Stimulated activated naive CD8-positive, alpha-beta T cell treated with anti-CD3 and anti-CD28 coated beads, Interleukin-15, Interleukin-2, amounts not matched to agents 100 ng/mL and 50 ng/mL, for 24 hours (primary cell): ENCODE results near the gene NANOS3.
"Not testable (repeated sequence)": the region's sequence is repeated elsewhere in the genome, so short reads cannot be mapped to it uniquely, and the experiment has no call there.

Experiments used
- H3K27ac Mint-ChIP-seq: one replicate; pipeline ENCODE4 v1.8.0; 2021; ENCODE audit warnings: mild to moderate bottlenecking, mixed read lengths
- H3K27me3 Mint-ChIP-seq: one replicate; pipeline ENCODE4 v1.8.0; 2021; ENCODE audit warnings: mixed read lengths
- H3K36me3 Mint-ChIP-seq: one replicate; pipeline ENCODE4 v1.8.0; 2021; ENCODE audit warnings: low read depth, mixed read lengths
- H3K4me1 Mint-ChIP-seq: one replicate; pipeline ENCODE4 v1.8.0; 2021; ENCODE audit warnings: low read depth, mixed read lengths
- H3K4me3 Mint-ChIP-seq: one replicate; pipeline ENCODE4 v1.8.0; 2021; ENCODE audit warnings: mild to moderate bottlenecking, mixed read lengths
- H3K9me3 Mint-ChIP-seq: one replicate; pipeline ENCODE4 v1.8.0; 2021; ENCODE audit warnings: mixed read lengths

The NANOS3 gene

GRCh38 chr19:13850910-13851733 lies 25.8 kb upstream of the NANOS3 start:
- peak overlapping the region; percentile 97 for H3K27ac Mint-ChIP-seq
- no peaks in the 10 kb centered on the region for H3K27me3 Mint-ChIP-seq
- H3K4me1 Mint-ChIP-seq, result peaks cover 44% of the 10 kb centered on the region
- no peaks in the 10 kb centered on the region for H3K9me3 Mint-ChIP-seq
- peak overlapping the region; percentile 83 for H3K4me3 Mint-ChIP-seq
- H3K36me3 Mint-ChIP-seq, result no peaks in the 10 kb centered on the region

GRCh38 chr19:13851734-13852114 lies 25.2 kb upstream of the NANOS3 start:
- Mint-ChIP-seq H3K27ac (peak overlapping the region; percentile 97), H3K4me1 (peaks cover 38% of the 10 kb centered on the region)
- not testable (repeated sequence) for H3K36me3 Mint-ChIP-seq, H3K4me3 Mint-ChIP-seq, H3K27me3 Mint-ChIP-seq, H3K9me3 Mint-ChIP-seq

- not testable (repeated sequence) for H3K27ac Mint-ChIP-seq, H3K4me3 Mint-ChIP-seq, H3K9me3 Mint-ChIP-seq, H3K36me3 Mint-ChIP-seq, H3K27me3 Mint-ChIP-seq
- H3K4me1 Mint-ChIP-seq, result peaks cover 36% of the 10 kb centered on the region
Measured at GRCh38 chr19:13852171-13852707, 24.7 kb upstream of the NANOS3 start.

GRCh38 chr19:13856497-13856896 lies 20.4 kb upstream of the NANOS3 start:
- Mint-ChIP-seq H3K4me3 (no peak overlapping the region), H3K27me3 (no peaks in the 10 kb centered on the region), H3K36me3 (no peaks in the 10 kb centered on the region), H3K9me3 (no peaks in the 10 kb centered on the region), H3K4me1 (peaks cover 22% of the 10 kb centered on the region), H3K27ac (no peak overlapping the region)

GRCh38 chr19:13859361-13859880 lies 17.5 kb upstream of the NANOS3 start:
- no peaks in the 10 kb centered on the region for H3K9me3 Mint-ChIP-seq
- peak overlapping the region; percentile 62 for H3K27ac Mint-ChIP-seq
- peaks cover 34% of the 10 kb centered on the region for H3K4me1 Mint-ChIP-seq
- H3K4me3 Mint-ChIP-seq, result peak overlapping the region; percentile 21
- no peaks in the 10 kb centered on the region for H3K36me3 Mint-ChIP-seq
- peaks cover 6% of the 10 kb centered on the region for H3K27me3 Mint-ChIP-seq

- Mint-ChIP-seq H3K9me3 (no peaks in the 10 kb centered on the region), H3K4me3 (peak overlapping the region; percentile 97), H3K4me1 (peaks cover 38% of the 10 kb centered on the region), H3K36me3 (no peaks in the 10 kb centered on the region), H3K27ac (peak overlapping the region; percentile 98), H3K27me3 (peaks cover 9% of the 10 kb centered on the region)
Measured at GRCh38 chr19:13860679-13861391, 16.1 kb upstream of the NANOS3 start.

GRCh38 chr19:13861392-13861713 lies 15.6 kb upstream of the NANOS3 start:
- H3K36me3 Mint-ChIP-seq, result no peaks in the 10 kb centered on the region
- H3K27ac Mint-ChIP-seq, result peak overlapping the region; percentile 98
- H3K27me3 Mint-ChIP-seq, result peaks cover 12% of the 10 kb centered on the region
- peaks cover 41% of the 10 kb centered on the region for H3K4me1 Mint-ChIP-seq
- peak overlapping the region; percentile 97 for H3K4me3 Mint-ChIP-seq
- H3K9me3 Mint-ChIP-seq, result no peaks in the 10 kb centered on the region

- Mint-ChIP-seq H3K4me3 (peak overlapping the region; percentile 97), H3K36me3 (no peaks in the 10 kb centered on the region), H3K27ac (peak overlapping the region; percentile 98), H3K27me3 (peaks cover 16% of the 10 kb centered on the region), H3K4me1 (peaks cover 46% of the 10 kb centered on the region), H3K9me3 (no peaks in the 10 kb centered on the region)
Measured at GRCh38 chr19:13861714-13862531, 15.0 kb upstream of the NANOS3 start.

- no peaks in the 10 kb centered on the region for H3K36me3 Mint-ChIP-seq
Measured at GRCh38 chr19:13864046-13864666, 12.8 kb upstream of the NANOS3 start.

GRCh38 chr19:13864667-13865570 lies 12.0 kb upstream of the NANOS3 start:
- peaks cover 47% of the 10 kb centered on the region for H3K4me1 Mint-ChIP-seq
- H3K27me3 Mint-ChIP-seq, result peaks cover 25% of the 10 kb centered on the region
- H3K9me3 Mint-ChIP-seq, result no peaks in the 10 kb centered on the region
- H3K36me3 Mint-ChIP-seq, result no peaks in the 10 kb centered on the region
- H3K27ac Mint-ChIP-seq, result peak overlapping the region; percentile 33
- H3K4me3 Mint-ChIP-seq, result peak overlapping the region; percentile 72

More at GRCh38 chr19:13864046-13864666, 12.8 kb upstream of the NANOS3 start:
- H3K4me3 Mint-ChIP-seq, result peak overlapping the region; percentile 72
- H3K27me3 Mint-ChIP-seq, result peaks cover 25% of the 10 kb centered on the region
- H3K4me1 Mint-ChIP-seq, result peaks cover 55% of the 10 kb centered on the region
- no peaks in the 10 kb centered on the region for H3K9me3 Mint-ChIP-seq
- peak overlapping the region; percentile 33 for H3K27ac Mint-ChIP-seq

GRCh38 chr19:13865571-13866462 lies 11.1 kb upstream of the NANOS3 start:
- H3K4me1 Mint-ChIP-seq, result peaks cover 42% of the 10 kb centered on the region
- no peaks in the 10 kb centered on the region for H3K36me3 Mint-ChIP-seq
- H3K9me3 Mint-ChIP-seq, result no peaks in the 10 kb centered on the region
- peaks cover 25% of the 10 kb centered on the region for H3K27me3 Mint-ChIP-seq
- peak overlapping the region; percentile 80 for H3K4me3 Mint-ChIP-seq
- H3K27ac Mint-ChIP-seq, result no peak overlapping the region

- H3K27ac Mint-ChIP-seq, result peak overlapping the region; percentile 36
- peak overlapping the region; percentile 80 for H3K4me3 Mint-ChIP-seq
- peaks cover 25% of the 10 kb centered on the region for H3K27me3 Mint-ChIP-seq
- no peaks in the 10 kb centered on the region for H3K36me3 Mint-ChIP-seq
- peaks cover 35% of the 10 kb centered on the region for H3K4me1 Mint-ChIP-seq
- no peaks in the 10 kb centered on the region for H3K9me3 Mint-ChIP-seq
Measured at GRCh38 chr19:13866463-13867046, 10.4 kb upstream of the NANOS3 start.
